Urinary bladder (tissue), 4 donors: ENCODE data around the gene GUK1. TPM values are rescaled to one million over a fixed set of nuclear protein-coding genes. Genes with fewer than 3 reads are reported as not detected.

Experiments used
- DNase-seq: peaks from one replicate; pipeline ENCODE4 v3.0.0-alpha.2; 2015; ENCODE audit errors: extremely low spot score
- H3K27ac ChIP-seq: one replicate; pipeline ENCODE4 v1.5.1; 2013; ENCODE audit warnings: low read depth, mild to moderate bottlenecking, moderate library complexity
- H3K36me3 ChIP-seq: one replicate; pipeline ENCODE4 v1.6.1; 2013; ENCODE audit warnings: mild to moderate bottlenecking, moderate library complexity; ENCODE audit not compliant: insufficient read depth
- H3K4me1 ChIP-seq: one replicate; pipeline ENCODE4 v1.6.1; 2013; ENCODE audit warnings: mild to moderate bottlenecking, moderate library complexity; ENCODE audit not compliant: insufficient read depth
- H3K4me3 ChIP-seq: one replicate; pipeline ENCODE4 v1.5.1; 2013; ENCODE audit warnings: low read depth, low read length
- WGBS: extraction: QIAGEN DNeasy Blood & Tissue Kit; methylation state at CpG from one replicate; pipeline ENCODE4 v1.1.7; 2013; 5-methylcytosine and 5-hydroxymethylcytosine counted together
- polyA plus RNA-seq: library from polyadenylated mRNA; stranded (reverse); fragments of 200-250 nt; gene quantifications from one replicate; pipeline ENCODE4 v1.2.3, GENCODE V29; 2013
- total RNA-seq: library from RNA; depleted of rRNA; stranded (reverse); fragments of >200 nt; gene quantifications from one replicate; pipeline ENCODE4 v1.2.3, GENCODE V29; 2014
- donor health status: healthy with polysubstance abuse.
- donor health status: healthy.

The GUK1 gene
- total and polyA plus RNA-seq, 2 donors: 103 to 492 TPM

GRCh38 chr1:228163007-228163753 lies 23.1 kb downstream of the GUK1 start:
- Histone ChIP-seq H3K27ac (peak overlapping the region; percentile 63), H3K36me3 (no peaks in the 10 kb centered on the region), H3K4me1 (peaks cover 2% of the 10 kb centered on the region), H3K4me3 (no peak overlapping the region)
- DNase-seq: peak; percentile 41
- 45% methylated on average over 30 of the region's 30 CpGs for WGBS

DNA sequence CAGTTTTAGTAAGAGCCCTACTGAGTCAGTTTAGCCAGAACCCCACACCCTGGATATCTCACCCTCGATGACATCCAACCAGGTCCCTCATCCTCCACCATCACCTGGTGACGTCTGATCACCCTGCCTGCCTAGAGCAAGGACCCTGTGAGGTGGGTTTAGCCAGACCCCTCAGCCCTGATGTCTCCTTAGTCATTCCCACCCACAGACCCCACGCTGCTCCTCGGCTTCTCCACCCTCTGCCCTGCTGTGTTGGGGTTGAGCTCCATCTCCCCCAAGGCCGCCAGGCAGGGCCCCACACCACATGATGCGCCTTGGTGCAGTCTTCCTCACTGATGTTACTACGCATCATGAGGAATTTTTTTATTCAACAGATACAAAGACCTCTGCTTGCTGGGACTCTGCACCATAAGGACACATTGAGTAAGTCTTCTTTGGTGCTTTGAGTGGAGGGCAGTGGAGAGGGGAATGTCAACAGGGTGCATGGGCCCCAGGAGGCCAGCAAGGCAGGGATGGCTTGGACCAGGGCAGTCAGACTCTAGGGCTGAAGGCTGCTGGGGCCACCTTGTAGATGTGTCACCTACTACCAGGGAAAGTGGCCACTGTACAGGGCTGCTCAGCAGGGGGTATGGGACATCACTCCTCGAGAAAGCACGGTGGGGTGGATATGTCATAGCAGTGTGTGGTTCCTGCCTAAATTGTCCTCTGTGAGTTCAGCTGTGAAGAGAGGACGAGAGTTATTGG lies 23.9 kb downstream of the GUK1 start:
- Histone ChIP-seq H3K27ac (peak overlapping the region; percentile 63), H3K4me1 (peaks cover 2% of the 10 kb centered on the region), H3K4me3 (no peak overlapping the region), H3K36me3 (no peaks in the 10 kb centered on the region)
- no peak for DNase-seq
- WGBS: 92% methylated on average over 10 of the region's 10 CpGs

DNA sequence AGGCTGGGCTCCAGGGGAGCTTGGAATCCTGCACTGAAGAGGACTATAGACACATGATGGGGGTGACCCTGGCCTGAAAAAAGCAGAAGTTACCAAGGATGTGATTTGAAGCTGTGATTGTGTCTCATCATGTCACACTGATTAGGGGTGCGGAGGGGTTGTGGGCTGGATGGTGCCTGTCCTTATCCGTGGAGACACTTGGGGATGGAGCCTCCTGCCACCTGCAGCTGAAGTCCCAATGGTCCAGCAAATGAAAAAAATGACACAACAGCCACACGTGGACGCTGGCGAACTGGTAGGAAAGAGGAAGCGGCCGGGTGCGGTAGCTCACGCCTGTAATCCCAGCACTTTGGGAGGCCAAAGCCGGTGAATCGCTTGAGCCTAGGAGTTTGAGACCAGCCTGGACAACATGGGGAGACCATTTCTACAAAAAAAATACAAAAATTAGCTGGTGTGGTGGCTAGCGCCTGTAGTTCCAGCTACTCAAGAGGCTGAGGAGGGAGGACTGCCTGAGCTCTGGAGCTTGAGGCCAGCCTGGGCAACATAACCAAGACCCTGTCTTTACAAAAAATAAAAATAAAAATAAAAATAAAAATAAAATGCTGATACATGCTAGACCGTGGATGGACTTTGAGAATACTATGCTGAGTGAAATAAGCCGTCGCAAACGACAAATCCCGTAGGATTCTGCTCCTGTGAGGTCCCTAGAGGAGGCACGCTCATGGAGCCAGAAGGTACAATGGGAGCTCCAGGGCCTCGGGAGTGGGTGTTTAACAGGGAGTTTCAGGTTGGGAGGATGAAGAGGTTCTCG lies 24.7 kb downstream of the GUK1 start:
- peak; percentile 10 for DNase-seq
- H3K27ac ChIP-seq: peak overlapping the region; percentile 83
- 53% methylated on average over 20 of the region's 20 CpGs for WGBS
- H3K36me3 ChIP-seq: no peaks in the 10 kb centered on the region
- H3K4me1 ChIP-seq: peaks cover 2% of the 10 kb centered on the region
- no peak overlapping the region for H3K4me3 ChIP-seq

- WGBS: under 1% methylated on average over 93 of the region's 93 CpGs
- Histone ChIP-seq H3K4me3 (peak within 1 kb of the TSS; percentile 59), H3K36me3 (no peaks in the 10 kb centered on the region), H3K4me1 (peaks cover 2% of the 10 kb centered on the region), H3K27ac (peak within 1 kb of the TSS; percentile 99)
- DNase-seq: peak; percentile 94
These were observed 25.5 kb downstream of the GUK1 start, which contains the start of gene IBA57 for GRCh38 chr1:228165372-228166169. Gene IBA57 (plus strand): TSS chr1:228165804. CDS start chr1:228165817, 13 bp downstream.

DNA sequence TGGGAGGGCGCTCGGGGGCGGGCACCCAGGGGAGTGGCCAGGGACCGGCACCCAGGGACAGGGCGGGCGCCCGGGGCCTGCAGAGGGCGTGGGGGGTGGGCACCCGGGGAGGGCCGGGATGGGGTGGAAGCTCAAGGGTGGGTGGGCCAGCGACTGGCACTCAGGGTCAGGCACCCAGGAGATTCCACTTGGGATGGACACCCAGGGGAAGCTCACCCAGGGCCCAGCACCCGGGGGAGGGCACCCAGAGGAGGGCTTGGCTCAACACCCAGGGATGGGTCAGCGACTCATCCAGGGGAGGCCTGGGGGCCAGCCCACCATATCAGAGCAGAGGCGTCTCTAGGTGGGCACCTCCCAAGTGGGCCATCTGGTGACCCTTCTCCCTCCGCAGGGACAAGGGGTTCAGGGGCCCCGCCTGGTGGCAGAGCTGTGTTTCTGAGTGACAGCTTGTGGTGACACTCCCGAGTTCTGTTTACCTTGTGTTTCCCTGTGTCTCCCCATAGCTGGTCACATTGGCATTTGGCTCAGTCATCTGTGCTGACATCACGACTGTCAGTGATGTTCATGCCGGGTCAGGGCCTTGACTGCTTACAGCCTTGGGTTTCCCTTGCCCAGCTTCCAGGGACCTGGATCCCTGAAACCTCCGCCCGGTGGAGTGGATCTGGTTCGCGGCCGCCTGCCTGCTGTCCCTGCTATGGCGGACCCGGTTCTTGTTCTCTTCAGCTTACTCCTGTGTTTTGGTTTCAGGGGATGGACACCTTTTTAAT lies 26.3 kb downstream of the GUK1 start:
- WGBS: 15% methylated on average over 26 of the region's 26 CpGs
- Histone ChIP-seq H3K4me1 (peaks cover 2% of the 10 kb centered on the region), H3K4me3 (peak overlapping the region; percentile 56), H3K27ac (peak overlapping the region; percentile 99), H3K36me3 (no peaks in the 10 kb centered on the region)
- DNase-seq: peak; percentile 46

- Histone ChIP-seq H3K27ac (no peak overlapping the region), H3K4me1 (peaks cover 2% of the 10 kb centered on the region), H3K36me3 (no peaks in the 10 kb centered on the region), H3K4me3 (no peak overlapping the region)
- WGBS: 83% methylated on average over 12 of the region's 12 CpGs
- DNase-seq: no peak
These were observed 28.6 kb downstream of the GUK1 start for GRCh38 chr1:228168563-228169270.

DNA sequence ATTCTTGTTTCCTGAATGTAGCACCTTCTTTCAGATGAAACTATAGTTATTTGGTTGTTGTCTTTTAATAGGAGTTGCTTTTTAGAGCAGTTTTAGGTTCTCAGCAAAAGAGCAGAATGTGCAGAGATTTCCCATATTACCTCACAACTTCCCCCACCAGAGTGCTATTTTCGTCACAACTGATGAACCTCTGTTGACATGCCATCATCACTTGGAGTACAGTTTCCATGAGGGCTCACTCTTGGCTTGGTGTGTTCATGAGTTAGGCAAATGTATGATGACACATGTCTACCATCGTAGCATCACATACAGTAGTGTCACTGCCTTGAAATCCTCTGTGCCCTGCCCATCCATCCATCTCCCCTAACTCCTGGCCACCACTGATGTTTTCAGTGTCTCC lies 29.3 kb downstream of the GUK1 start:
- Histone ChIP-seq H3K27ac (no peak overlapping the region), H3K36me3 (no peaks in the 10 kb centered on the region), H3K4me3 (no peak overlapping the region), H3K4me1 (peaks cover 2% of the 10 kb centered on the region)
- 86% methylated on average over 2 of the region's 2 CpGs for WGBS
- DNase-seq: no peak

DNA sequence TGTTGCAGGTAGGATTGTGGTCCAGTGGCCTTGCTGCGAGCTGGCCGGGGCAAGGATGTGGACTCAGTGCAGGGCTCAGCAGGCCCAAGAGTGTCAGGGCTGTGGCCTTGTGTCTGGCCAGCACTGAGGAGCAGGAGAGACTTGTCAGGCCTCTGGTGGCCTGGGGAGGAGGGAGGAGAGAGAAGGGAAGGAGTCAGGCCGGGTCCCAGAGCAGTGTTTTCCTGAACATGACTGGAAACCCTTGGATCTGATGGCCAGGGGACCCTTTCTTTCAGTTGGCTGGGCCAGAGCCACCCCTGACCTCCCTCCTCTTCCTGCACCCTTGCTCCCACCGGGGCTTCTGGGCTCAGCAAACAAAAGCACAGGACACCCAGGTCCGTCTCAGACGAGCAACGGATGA lies 30.6 kb downstream of the GUK1 start:
- DNase-seq: no peak
- WGBS: 86% methylated on average over 7 of the region's 7 CpGs
- no peak overlapping the region for H3K4me3 ChIP-seq

GRCh38 chr1:228171221-228171891 lies 31.3 kb downstream of the GUK1 start:
- Histone ChIP-seq H3K4me3 (no peak overlapping the region), H3K36me3 (peaks cover 1% of the 10 kb centered on the region), H3K4me1 (peaks cover 2% of the 10 kb centered on the region), H3K27ac (no peak overlapping the region)
- 89% methylated on average over 10 of the region's 10 CpGs for WGBS
- no peak for DNase-seq

More for the DNA sequence above, 30.6 kb downstream of the GUK1 start:
- Histone ChIP-seq H3K27ac (no peak overlapping the region), H3K4me1 (peaks cover 2% of the 10 kb centered on the region), H3K36me3 (peaks cover 1% of the 10 kb centered on the region)

GRCh38 chr1:228172591-228173527 lies 32.8 kb downstream of the GUK1 start:
- no peak for DNase-seq
- no peak overlapping the region for H3K4me3 ChIP-seq
- 85% methylated on average over 21 of the region's 21 CpGs for WGBS

More at GRCh38 chr1:228172591-228173527, 32.8 kb downstream of the GUK1 start:
- peaks cover 1% of the 10 kb centered on the region for H3K36me3 ChIP-seq
- H3K4me1 ChIP-seq: no peaks in the 10 kb centered on the region
- no peak overlapping the region for H3K27ac ChIP-seq
